HG03460 (cell line): ENCODE data around the gene BLOC1S6.

Source experiments
- ATAC-seq: cut with Tn5 transposase; IDR thresholded peaks from one replicate; pipeline ENCODE4 v1.9.1; 2021; ENCODE audit not compliant: unreplicated experiment

BLOC1S6 gene

GRCh38 chr15:45587095-45587862 is at the start of gene BLOC1S6:
Gene BLOC1S6 (plus strand): TSS chr15:45587379. CDS start chr15:45587444, 65 bp downstream.
- peak; percentile 75 for ATAC-seq

DNA sequence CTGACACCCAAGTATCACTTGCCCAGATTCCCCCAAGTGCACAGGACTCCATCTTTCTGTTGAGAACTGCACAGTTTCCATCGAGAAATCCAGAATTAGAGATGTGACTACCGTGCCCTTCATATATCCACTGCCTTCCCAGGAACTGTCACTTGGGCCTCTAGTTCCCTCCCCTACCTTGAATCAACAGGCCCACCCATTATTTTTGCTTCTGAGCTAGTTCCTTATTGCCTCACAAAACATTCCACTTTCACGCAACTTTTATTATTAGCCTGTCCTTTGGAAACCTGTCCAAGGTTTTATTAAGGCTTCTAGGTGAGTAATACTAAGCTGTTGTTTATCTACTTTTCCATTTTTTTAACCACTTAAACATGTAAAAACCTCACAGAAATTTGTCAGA is 47.5 kb upstream of the BLOC1S6 start:
- no peak for ATAC-seq

- no peak for ATAC-seq
Measured at GRCh38 chr15:45540531-45540930, 46.6 kb upstream of the BLOC1S6 start.

DNA sequence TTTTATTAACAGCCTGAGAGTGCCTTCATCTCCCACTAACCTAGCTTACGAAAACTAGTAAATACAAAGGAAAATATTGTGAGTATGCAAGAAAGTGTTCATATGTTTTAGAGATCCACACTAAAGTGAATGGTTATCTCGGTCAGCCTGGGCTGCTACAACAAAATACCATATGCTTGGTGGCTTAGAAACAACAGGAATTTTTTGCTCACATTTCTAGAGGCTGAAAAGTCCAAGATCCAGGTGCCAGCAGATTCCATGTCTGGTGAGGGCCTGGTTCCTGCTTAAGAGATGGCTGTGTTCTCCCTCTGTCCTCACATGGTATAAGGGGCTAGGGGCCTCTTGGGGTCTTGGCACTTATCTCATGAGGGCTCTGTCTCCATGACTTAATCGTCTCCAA is 44.1 kb upstream of the BLOC1S6 start:
- no peak for ATAC-seq

DNA sequence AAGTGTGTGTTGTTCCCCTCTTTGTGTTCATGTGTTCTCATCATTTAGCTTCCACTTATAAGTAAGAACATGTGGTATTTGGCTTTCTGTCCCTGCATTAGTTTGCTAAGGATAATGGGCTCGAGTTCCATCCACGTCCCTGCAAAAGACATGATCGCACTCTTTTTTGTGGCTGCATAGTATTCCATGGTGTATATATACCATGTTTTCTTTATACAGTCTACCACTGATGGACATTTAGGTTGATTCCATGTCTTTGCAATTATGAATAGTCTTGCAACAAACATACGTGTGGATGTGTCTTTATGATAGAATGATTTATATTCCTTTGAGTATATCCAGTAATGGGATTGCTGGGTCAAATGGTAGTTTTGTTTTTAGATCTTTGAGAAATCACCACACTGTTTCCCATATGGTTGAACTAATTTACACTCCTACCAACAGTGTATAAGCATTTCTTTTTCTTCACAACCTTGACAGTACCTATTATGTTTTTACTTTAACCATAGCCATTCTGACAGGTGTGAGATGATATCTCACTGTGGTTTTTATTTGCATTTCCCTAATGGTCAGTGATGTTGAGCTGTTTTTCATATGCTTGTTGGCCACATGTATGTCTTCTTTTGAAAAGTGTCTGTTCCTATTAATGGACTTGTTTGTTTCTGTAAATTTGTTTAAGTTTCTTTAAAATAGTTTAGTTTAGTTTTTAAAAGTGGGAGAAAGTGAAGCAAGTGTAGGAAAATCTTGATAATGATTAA is 42.7 kb upstream of the BLOC1S6 start:
- ATAC-seq, result peak; percentile 47

DNA sequence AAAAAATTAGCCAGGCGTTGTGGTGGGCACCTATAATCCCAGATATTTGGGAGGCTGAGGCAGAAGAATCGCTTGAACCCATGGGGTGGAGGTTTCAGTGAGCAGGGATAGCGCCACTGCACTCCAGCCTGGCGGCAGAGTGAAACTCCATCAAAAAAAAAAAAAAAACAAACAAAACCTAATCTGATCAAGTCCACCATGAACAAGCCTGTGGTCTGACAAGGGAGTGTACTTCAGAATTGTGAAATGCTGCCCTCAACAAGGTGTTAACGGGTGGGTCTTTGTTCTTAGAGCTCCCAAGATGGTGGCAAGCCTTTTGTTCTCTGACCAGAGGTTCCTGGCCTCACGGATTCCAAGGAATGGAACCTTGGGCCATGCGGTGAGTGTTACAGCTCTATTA is 40.4 kb upstream of the BLOC1S6 start:
- no peak for ATAC-seq

GRCh38 chr15:45548753-45549520 is 38.2 kb upstream of the BLOC1S6 start:
- ATAC-seq, result no peak

DNA sequence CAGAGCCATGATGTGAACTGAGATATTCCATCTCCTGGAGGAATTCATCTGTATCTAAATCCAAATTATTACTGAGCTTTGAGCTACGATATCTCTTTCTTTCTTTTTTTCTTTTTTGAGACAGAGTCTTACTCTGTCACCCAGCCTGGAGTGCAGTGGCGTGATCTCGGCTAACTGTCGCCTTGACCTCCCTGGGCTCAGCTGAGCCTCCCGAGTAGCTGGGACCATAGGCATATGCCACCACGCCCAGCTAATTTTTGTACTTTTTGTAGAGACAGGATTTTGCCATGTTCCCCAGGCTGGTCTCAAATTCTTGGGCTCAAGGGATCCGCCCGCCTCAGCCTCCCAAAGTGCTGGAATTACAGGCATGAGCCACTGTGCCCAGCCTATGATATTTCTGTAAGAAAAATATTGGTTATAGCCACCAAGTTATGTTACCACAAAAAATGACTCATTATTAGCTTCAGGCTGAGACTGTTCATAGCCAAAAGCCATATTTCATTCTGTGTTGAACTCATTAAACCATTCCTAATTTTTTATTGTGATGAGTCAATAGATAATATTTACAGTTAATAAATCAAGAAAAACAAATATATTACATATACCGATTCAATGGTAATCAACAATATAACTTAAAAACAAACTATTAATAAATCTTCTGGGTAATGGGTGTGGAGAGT is 37.5 kb upstream of the BLOC1S6 start:
- ATAC-seq, result no peak

GRCh38 chr15:45550436-45550835 is 36.7 kb upstream of the BLOC1S6 start:
- no peak for ATAC-seq

GRCh38 chr15:45551676-45552075 is 35.5 kb upstream of the BLOC1S6 start:
- no peak for ATAC-seq

- no peak for ATAC-seq
Measured at GRCh38 chr15:45555934-45556608, 31.1 kb upstream of the BLOC1S6 start.

- no peak for ATAC-seq
Measured at GRCh38 chr15:45572617-45573016, 14.6 kb upstream of the BLOC1S6 start.

- no peak for ATAC-seq
Measured at GRCh38 chr15:45573961-45574629, 13.1 kb upstream of the BLOC1S6 start.

GRCh38 chr15:45581919-45582318 is 5.3 kb upstream of the BLOC1S6 start:
- ATAC-seq, result no peak

GRCh38 chr15:45583731-45584639 is 3.2 kb upstream of the BLOC1S6 start:
- no peak for ATAC-seq

DNA sequence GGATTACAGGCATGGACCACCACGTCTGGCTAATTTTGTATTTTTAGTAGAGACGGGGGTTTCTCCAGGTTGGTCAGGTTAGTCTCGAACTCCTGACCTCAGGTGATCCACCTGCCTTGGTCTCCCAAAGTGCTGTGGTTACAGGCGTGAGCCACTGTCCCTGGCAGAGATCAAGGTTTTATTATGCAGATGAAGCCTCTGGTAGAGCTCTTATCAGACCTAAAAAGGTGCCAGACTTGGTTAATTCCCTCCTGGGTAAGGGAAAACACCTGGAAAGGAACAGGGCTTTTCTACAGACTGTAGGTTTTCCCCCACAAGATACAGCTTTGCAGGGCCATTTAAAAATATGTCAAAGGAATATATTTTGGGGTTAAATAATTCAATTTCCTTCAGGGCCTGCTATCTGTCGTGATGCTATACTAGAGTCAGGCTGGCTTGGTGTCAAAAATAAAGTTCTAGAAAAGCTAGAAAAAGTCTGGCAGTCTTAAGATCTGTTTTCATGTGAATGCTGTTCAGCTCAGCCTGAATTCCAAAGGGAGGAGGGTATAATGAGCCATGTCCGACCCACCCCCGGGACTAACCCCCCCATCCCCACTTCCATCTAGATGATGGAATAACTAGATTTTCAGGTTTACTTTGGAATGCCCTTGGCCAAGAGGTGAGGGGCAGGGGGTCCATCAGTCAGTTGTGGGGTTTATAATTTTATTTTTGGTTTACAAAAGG is 1.9 kb upstream of the BLOC1S6 start:
- no peak for ATAC-seq

- ATAC-seq, result no peak
Measured at GRCh38 chr15:45586125-45586524, 1.1 kb upstream of the BLOC1S6 start.

DNA sequence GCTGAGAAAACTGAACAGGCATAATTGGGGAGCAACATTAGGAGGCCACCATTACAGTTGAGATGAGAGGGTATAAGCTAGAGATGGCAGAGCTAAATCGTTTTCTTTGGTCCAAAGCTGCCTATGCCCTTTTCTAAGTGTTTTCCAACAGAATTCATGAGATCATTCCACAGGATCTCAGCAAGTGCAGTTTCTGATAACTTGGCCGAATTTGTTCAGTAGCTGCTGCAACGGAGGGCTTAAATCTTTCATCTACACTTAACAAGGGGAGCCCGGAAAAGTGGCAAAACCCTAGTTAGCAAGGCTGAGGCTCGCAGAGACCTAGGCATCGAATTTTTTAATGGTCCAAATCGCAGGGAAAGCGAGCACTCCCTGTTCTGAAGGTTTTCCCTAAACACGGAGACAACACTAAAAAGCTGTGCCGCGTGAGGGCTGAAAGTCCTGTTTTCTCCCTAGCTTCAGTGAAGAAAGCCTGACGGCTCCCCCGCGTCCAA is 531 bp upstream of the BLOC1S6 start:
- ATAC-seq, result peak; percentile 1
